Activated gamma-delta T cell (primary cell): Measurements from ENCODE around the gene RAMP1.
"Not testable (repeated sequence)": the region's sequence is repeated elsewhere in the genome, so short reads cannot be mapped to it uniquely, and the experiment has no call there.

Source experiments
- DNase-seq: peaks from one replicate; lab custom pipeline; 2025; lab: John Stamatoyannopoulos, UW

The RAMP1 gene

DNA sequence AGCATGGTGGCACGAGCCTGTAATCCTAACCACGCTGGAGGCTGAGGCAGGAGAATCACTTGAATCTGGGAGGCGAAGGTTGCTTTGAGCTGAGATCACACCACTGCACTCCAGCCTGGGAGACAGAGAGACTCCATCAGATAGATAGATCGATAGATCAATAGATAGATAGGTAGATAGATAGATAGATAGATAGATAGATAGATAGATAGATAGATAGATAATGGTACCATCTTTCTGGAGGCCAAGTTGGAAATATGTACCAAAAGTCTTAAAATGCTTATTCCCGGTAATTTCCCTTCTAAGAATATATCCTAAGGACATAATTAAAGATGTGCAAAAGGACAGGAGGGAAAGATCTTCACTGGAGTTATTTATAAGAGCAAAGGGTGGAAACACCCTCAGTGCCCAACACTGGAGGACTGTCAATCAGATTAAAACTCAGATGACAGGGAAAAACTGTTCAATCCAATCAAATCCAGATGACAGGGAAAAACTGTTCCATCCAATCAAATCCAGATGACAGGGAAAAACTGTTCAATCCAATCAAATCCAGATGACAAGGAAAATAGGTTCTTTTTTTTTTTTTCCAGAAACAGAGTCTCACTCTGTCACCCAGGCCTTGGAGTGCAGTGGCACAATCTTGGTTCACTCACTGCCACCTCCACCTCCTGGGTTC, 58.4 kb downstream of the RAMP1 start:
- no peak for DNase-seq

DNA sequence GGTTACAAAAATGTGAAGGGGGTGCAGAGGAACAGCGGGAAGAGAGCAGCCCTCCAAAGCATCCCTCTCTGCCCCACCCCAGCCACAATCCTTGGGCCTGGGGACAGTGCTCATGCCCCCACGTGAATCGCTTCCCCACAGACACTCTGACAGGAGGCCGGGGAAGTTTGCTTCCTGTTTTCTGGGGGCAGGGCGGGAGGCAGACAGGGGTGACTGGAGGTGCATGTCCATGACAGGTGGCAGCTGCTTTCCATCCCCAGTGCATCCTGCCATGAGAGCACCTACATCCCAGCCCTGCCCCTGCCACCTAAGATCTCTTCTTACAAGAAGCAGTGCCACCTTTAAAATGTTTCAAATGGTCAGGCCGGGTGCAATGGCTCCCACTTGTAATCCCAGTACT, 60.2 kb downstream of the RAMP1 start:
- DNase-seq, result no peak

DNA sequence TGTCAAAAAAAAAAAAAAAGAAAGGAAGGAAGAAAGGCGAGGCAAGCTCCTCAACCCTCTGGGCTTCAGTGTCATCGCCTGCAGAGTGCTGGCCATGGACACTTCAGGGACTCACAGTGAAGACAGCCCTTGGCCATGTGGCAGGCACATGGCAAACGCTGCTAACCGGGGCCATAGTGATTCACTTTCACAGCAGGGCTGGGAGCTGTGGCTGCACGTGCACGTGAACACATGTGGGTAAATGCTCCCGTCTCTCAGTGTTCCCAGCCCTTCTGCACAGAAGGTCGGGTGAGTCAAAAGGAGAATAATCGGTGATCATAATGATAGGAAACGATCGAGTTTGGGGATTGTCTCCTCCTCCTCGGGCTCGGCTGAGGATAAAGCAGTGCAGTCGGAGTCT, 61.2 kb downstream of the RAMP1 start:
- DNase-seq, result no peak

DNA sequence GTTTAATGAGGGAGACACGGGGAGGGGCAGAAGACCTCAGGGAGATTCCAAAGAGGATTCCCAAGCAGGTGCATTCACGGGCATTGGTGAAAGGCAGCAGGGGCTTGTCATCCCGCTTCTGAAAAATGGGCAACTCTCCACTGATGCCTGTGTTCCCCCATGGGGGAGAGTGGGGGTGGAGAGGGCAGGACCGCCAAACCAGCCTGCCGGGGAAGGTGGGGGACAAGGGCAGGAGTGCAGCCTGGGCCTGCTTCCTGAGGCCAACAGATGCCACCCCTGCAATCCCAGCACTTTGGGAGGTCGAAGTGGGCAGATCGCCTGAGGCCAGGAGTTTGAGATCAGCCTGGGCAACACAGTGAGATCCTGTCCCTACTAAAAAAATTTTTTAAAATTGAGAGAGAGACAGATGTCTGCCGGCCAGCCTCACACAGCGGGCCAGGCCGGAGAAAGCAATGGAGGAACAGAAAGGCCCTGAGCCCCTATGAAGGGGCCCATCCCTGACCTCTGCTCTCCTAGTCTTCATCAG, 62.6 kb downstream of the RAMP1 start:
- no peak for DNase-seq

DNA sequence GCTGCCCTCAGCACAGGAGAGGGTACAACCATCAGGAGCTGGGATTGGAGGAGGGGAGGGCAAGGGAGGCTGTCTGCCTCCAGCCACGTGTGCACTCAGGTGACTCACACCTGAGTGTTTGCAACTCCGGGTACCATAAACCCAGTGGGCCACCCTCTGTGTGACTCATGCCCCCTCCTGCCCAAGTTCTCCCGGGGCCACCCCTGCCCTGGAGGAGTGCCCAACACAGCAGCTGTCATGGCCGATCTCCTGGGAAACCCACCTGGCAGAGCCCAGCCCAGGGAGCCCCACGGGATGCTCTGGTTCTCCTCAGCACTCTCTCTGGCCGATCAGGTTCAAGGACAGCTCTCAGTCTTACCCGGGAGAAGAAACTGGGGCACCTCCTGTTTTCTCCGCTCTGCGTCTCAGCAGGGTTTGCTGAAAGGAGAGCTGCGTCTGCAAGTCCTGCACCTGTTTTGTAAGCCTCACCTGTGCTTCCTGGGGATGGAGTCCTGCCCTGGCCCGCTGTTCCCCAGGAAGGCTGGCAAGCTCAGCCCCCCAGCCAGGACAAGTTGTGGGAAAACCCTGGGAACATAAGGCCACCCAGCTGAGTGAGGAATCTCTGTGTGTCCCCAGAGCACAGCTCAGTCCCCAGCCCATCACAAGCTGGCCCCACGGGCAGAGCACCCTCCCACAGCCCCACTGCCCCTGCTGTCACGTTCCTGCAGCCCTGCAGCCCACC, 63.4 kb downstream of the RAMP1 start:
- no peak for DNase-seq

DNA sequence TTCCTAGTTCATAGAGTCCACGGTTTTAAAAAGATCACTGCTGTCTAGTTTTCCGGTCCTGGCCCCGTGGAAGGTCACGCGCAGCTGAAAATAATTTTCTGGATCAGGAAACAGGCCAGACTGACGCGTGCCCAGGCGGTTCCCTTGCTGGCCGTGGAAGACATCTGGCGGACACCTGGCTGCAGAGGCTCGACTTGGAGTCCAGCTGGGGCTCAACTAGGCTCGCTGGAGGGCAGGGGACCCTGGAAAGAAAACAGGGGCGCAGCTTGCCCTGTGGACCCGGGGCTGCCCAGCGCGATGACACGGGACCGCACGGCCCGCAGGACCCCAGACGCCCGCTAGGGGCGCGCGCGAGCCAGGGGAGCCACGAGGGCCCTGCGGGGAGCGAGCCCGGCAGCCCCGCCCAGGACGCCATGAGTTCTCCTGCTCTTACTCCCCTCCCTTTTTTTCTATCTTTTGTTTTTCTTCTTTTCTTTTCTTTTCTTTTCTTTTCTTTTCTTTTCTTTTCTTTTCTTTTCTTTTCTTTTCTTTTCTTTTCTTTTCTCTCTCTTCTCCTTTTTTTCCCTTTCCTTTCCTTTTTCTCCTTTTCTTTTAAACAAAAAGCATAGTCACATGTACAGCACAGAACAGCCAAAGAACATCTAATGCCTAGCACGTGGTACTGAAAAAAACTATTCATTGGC, 64.2 kb downstream of the RAMP1 start:
- peak; percentile 62 for DNase-seq

DNA sequence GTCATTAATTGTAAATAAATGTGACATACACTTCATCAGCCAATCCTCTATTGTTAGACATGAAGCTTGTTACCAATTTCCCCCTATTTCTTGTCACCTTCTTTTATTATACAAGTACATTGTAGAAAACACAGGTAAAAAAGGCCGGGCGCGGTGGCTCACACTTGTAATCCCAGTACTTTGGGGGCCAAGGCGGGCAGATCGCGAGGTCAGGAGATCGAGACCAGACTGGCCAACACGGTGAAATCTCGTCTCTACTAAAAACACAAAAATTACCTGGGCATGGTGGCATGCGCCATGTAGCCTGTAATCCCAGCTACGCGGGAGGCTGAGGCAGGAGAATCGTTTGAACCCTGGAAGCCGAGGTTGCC, 64.7 kb downstream of the RAMP1 start:
- DNase-seq, result no peak

DNA sequence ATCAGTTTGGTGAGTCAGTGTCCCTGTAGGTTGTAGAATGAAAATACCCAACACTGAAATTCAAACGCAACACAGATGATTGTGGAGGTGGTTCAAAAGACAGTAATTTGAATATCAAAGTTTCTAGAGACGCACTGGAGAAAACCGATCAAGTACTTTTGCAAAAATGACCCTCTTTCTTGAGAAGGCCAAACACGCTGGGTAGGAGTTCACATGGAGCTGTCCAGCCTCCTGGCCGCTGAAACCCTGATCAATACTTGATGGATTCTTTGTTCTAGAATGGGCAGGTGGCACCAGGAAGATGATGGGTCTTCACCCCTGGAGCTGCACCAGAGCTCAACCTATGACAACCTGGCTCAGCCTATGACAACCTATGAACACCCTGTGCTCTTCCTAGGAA, 67.7 kb downstream of the RAMP1 start:
- DNase-seq, result no peak

DNA sequence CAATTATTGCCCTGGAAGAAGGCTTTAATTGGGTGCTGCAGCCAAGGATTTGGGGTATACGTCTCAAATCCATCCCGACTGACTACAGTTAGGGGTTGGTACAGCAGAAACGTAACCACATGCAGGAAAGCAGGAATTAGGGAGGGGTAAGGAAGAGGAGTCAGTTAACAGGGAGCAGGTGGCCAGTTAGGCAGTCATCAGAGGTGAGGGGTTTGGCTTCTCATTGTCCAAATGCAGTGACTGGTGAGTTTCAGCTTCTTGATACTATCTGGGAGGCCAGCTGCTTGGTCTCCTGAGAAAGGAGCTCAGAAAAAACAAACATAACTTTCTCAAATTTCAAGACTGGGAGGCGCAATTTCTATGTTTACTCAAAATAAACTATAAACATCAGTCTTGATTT, 68.6 kb downstream of the RAMP1 start:
- no peak for DNase-seq

DNA sequence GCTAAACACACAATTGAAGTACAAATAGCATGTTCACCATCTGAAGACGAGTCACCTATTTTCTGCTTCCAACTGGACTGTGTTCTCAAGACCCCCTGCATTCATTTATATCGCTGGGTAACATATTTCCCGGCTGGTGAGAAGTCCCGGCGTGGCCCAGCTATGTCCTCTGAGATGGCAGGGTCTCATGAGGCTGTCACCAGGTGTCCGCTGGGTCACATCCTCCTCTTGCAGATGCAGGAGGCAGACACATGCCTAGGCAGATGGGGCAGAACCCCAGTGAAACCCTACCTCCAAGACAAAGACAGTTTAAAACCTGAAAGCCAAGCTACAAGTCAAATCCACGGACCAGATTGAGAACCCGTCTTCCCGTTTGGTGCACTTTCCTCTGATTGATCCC, 70.6 kb downstream of the RAMP1 start:
- no peak for DNase-seq

DNA sequence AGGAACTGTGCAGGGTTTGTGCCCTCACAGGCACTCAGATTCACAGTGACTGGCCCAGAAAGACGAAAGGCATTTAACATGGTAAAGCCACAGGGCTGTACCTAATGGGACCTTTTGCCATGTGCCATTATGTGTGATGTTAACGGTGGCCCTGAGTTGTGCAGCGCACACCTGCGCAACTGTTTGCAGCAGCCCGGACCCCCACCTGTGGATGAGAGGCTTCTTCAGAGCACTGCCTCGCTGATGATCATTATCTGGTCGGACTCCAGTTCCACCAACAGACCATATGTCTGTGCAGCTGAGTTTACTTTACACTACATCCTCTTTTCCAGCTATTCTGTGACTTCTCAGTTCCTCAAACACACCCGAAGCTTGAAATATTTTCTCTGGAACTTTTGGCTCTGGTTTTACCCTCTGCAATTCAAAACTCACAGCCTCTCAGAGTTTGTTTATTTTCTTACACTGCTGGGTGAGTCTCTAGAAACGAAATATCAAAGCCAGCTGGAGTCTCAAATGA, 71.8 kb downstream of the RAMP1 start:
- DNase-seq, result no peak

DNA sequence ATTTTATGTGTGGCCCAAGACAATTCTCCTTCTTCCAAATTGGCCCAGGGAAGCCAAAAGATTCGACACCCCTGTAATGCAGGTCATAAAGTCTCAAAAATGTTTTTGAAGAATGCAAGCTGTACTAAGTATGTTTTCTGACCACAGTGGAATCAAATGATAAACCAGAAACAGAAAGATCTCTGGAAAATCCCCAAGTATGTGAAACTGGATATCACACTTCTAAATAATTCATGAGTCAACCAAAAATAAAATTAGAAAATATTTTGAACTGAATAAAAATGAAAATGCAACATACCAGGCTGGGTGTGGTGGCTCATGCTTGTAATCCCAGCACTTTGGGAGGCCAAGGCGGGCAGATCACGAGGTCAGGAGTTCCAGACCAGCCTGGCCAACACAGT, 73.3 kb downstream of the RAMP1 start:
- no peak for DNase-seq

DNA sequence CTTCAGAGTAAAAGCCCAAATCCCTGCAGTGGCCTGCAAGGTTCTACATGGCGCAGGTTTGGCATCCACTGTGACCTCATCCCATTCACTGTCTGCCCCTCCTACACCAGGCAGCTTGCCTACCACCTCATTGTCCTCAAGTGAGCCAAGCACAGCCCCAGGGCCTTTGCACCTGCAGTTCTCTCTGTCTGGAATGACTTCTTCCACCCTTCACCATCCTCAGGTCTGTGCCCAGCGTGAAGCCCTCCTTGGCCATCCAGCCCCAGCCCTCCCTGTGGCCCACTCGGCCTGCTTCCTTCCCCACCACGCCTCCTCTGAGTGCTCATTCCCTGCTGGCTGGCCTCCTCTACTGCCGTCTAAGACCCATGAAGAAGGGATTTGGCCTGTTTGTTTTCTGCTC, 74.8 kb downstream of the RAMP1 start:
- no peak for DNase-seq

DNA sequence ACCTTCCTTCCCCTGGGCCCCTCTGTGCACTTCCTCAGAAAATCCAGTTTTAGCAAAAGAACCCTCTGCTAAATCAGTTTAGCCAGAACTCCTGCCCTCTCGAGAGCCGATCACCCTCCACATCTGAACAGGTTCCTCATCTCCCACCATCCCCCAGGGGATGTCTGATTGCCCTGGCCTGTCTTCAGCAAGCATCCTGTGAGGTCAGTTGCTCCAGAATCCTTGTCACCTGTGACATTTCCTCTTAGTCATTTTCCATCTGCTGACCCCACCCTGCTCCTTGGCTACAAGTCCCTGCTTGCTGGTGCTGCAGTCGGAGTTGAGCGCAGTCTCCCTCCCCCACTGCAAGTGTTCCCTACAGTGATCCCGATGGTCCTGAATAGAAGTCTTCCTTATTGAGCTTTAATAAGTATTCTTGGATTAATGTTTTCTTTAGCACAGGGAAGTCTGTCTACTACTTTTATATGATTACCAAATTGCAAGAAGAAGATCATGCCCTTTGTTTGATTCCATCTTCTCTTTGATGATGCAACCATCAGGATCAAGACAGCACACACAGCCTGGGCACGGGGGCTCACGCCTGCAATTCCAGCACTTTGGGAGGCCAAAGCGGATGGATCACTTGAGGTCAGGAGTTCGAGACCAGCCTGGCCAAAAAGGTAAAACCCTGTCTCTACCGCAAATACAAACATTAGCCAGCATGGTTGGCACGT, 76.5 kb downstream of the RAMP1 start:
- DNase-seq, result no peak

DNA sequence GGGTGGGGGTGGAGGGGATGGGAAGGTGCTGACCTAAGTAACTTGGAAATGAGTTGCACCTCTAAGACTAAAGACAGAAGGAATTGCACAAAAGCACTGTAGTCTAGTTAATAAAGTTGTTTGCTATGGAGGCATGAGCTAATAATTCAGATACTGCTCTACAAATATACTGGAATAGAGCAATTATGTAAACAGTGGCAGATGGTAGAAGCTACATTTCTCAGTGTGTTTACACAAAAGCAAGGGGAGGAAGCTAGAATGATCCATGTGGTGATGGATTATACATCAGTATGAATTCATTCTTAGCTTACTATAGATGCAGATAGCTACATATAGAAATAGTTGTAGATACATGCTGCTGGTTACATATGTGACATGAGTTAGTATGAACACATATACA, 79.8 kb downstream of the RAMP1 start:
- DNase-seq, result no peak

DNA sequence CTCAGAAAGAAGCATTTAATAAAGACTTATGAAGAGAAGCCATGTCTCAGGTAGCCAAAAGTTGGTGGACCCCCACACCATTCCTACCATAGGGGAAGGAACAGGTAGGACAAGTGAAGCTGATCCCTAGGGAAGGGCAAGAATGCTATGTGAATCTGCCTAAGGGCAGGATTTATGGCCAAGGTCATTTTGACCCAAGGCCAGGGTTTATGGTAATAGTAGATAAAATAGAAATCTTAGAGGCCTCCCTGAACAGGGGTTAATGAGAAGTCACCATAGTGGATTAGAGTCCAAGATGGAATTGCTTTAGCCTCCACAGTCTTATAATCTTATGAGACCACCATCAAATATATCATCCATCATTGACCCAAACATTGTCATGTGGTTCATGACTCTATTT, 81.4 kb downstream of the RAMP1 start:
- DNase-seq, result no peak

DNA sequence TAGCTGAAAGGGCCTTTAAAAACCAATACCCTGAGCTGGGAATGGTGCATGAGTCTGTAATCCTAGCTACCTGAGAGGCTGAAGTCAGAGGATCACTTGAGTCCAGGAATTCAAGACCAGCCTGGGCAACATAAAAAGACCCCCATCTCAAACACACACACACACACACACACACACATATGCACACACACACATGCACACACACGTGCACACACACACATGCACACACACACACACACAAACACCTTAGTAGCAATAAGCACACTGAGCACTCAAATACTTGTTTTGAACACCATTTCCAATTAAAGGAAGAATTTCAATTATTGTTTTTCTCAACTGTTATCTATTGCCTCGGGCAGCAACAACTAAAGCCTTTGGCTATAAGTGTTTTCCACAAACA, 81.8 kb downstream of the RAMP1 start:
- DNase-seq, result no peak

DNA sequence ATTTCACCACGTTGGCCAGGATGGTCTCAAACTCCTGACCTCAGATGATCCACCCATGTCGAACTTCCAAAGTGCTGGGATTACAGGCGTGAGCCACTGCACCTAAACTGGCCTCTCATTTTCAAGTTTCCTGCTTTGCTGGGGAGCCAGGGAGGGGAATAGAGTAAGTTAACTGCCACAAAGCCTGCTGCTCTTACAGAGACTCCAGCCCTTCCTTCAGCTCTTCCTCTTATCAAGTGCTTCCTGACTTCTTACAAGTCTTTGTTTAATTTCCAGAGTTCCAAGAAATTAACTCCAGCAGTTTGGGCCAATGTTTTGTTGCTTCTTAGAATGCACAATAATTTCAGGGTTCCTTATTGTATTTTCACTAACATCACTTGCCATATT, 83.1 kb downstream of the RAMP1 start:
- no peak for DNase-seq

DNA sequence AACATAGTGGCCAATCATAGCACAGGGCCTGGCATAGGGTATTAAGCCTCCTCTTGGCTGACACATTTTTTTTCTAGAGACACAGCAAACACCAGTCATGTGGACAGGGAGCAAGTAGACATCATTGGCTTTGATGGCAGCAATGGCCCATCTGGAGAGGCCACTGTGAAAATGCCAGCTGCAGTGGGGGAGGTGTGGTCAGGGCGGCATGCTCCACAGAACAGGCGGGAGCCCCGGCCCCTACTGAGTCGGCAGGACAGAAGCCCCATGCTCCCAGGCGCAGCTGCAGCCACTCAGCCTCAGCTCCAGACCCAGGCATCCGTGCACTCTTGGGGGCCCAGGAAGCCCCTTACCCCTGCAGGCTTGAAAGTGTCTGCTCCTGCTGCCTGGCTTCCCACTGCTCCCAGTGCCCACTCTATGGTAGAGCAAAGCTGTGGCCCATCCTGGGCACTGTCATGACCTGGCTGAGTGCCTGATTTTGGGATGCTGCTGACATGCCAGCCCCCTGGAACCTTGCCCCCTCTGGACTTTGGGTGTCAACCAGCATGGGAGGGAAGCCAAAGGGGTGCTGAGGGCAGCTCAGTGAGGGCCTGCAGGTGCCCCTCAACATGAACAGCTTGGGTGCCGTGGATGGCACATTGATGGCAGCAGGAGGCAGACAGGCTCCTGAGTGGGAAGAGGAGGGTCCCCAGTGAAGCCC, 84.1 kb downstream of the RAMP1 start:
- no peak for DNase-seq

DNA sequence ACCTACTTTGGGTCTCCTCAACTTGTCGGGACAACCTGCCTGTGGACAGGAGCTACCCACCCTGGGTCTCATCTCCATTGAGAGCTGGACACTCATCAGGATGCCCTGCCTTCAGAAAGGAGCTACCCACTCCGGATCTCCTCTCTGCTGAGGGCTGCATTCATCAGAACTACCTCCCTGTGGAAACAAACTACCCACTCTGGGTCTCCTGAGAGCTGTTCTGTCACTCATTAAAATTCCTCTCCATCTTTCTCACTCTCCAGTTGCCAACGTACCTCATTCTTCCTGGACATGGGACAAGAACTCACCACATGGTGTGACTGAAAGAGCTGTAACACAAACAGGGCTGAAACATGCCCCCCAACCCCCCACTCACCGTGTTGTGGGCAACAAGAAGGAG, 84.9 kb downstream of the RAMP1 start:
- no peak for DNase-seq

DNA sequence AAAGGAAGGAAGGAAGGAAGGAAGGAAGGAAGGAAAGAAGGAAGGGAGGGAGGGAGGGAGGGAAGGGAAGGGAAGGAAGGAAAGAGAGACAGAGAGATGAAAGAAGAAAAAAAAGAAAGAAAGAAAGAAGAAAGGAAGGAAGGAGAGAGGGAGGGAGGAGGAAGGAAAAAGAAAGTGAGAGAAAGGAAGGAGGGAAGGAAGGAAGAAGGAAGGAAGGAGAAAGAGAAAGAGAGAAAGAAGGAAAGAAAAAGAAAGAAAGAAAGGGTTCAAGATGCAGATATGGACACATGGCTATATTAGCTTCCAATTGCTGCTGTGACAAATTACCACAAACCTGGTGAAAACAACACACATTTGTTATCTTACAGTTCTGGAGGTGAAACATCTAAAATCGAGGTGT, 87.0 kb downstream of the RAMP1 start:
- DNase-seq, result no peak

DNA sequence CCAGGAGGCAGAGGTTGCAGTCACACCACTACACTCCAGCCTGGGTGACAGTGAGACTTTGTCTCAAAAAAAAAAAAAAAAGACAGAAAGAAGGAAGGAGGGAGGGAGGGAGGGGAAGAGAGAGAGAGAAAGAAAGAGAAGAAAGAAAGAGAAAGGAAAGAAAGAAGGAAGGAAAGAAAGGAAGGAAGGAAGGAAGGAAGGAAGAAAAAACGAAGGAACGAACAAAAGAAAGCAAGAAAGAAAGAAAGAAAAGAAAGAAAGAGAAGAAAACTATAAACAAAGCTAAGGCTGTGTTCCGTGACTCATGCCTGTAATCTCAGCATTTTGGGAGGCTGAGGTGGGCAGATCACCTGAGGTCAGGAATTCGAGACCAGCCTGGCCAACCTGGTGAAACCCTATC, 91.9 kb downstream of the RAMP1 start:
- DNase-seq, result not testable (repeated sequence)
